ENCODE measurements around the gene DGKG. TPM values are rescaled to one million over a fixed set of nuclear protein-coding genes. Genes with fewer than 3 reads are reported as not detected.

DGKG gene
- total and polyA plus RNA-seq, 2 of the 8 experiments (the other 6 are each of a cell fraction or from before 2014, with no cell fraction given) = 0.30 to 0.48 TPM

GRCh38 chr3:186316666-186317260 is 45.3 kb downstream of the DGKG start:
- FAIRE-seq = no peak
- no peak overlapping the region for H3K23ac ChIP-seq (ENCODE audit: insufficient read length)

More at GRCh38 chr3:186316666-186317260, 45.3 kb downstream of the DGKG start:
- Histone ChIP-seq H3K9ac (replicated peaks in 1 of 4; ENCODE audit: extremely low read depth in 1 of 4, low read depth in 3 of 4, low read length in 3 of 4) (no peak overlapping the region), H3K4me1 (replicated peaks in 1 of 4; ENCODE audit: control insufficient read depth in 3 of 4, insufficient read depth in 4 of 4, low read length in 3 of 4) (0 out of 7 replicates have a peak, but pooled peaks cover 0 to 3% (median 0%) of the 10 kb centered on the region in 4 experiments), H3K9me3 (ENCODE audit: insufficient read depth in 2 of 2, low read depth in 1 of 2, low read length in 1 of 2) (no peaks in the 10 kb centered on the region), H4K8ac (ENCODE audit: extremely low read depth, insufficient read depth, low read length) (no peak overlapping the region), H2BK12ac (ENCODE audit: low read depth, low read length) (no peak overlapping the region), H3K18ac (ENCODE audit: extremely low read depth, low read length) (no peak overlapping the region), H2AFZ (ENCODE audit: low read length) (no peak overlapping the region), H2BK120ac (replicated peaks; ENCODE audit: low read depth, low read length) (no peak overlapping the region), H3K27ac (ENCODE audit: low read depth, low read length) (no peak overlapping the region), H3K4me2 (ENCODE audit: insufficient read depth in 1 of 2, low read depth in 2 of 2, low read length in 2 of 2) (no peak overlapping the region), H2BK5ac (ENCODE audit: low read depth, low read length) (no peak overlapping the region), H2BK15ac (ENCODE audit: low read length) (no peak overlapping the region), H3K4ac (replicated peaks; ENCODE audit: insufficient read length, low read depth, low read length) (no peak overlapping the region), H3K23me2 (ENCODE audit: low read depth, low read length) (no peaks in the 10 kb centered on the region), H3K79me2 (ENCODE audit: control insufficient read depth in 1 of 2, insufficient read depth in 2 of 2, low read length in 2 of 2) (no peaks in the 10 kb centered on the region), H4K91ac (replicated peaks; ENCODE audit: insufficient read length, low read length) (no peak overlapping the region), H3K27me3 (replicated peaks in 1 of 4; ENCODE audit: control insufficient read depth in 3 of 4, extremely low read depth in 1 of 4, insufficient read depth in 3 of 4, low read length in 3 of 4) (no peaks in the 10 kb centered on the region), H4K20me1 (replicated peaks in 1 of 2; ENCODE audit: control insufficient read depth in 1 of 2, insufficient read depth in 2 of 2, low read length in 2 of 2) (no peaks in the 10 kb centered on the region), H4K5ac (ENCODE audit: insufficient read length, low read depth, low read length) (no peak overlapping the region), H3K36me3 (ENCODE audit: control insufficient read depth in 2 of 4, insufficient read depth in 4 of 4, low read length in 3 of 4) (no peaks in the 10 kb centered on the region), H3K14ac (ENCODE audit: insufficient read length) (no peak overlapping the region), H2BK20ac (ENCODE audit: low read length) (no peak overlapping the region), H3K79me1 (ENCODE audit: low read depth, low read length) (no peaks in the 10 kb centered on the region), H2AK5ac (ENCODE audit: low read depth, low read length) (no peak overlapping the region), H3K4me3 (ENCODE audit: extremely low read depth in 1 of 4, insufficient read depth in 2 of 4, low read depth in 3 of 4, low read length in 4 of 4) (no peak overlapping the region), H3K56ac (replicated peaks; ENCODE audit: insufficient read length, low read depth, low read length) (no peak overlapping the region)
- ChIA-PET CTCF (ENCODE audit: partially characterized antibody) (interaction anchor here (0.6 to 1.2 kb wide), 3 partner anchors 212 to 903 kb away, joined by 3 read pairs; no protein-coding TSS in a partner anchor), POLR2A (ENCODE audit: partially characterized antibody) (no interaction called here)
- 85% methylated on average over 9 of the region's 9 CpGs; no CpG with 5 or more reads in 1 of the 2 experiments for WGBS, 2 experiments (ENCODE audit: extremely low coverage in 1 of 2, insufficient coverage in 1 of 2, insufficient read length in 1 of 2, insufficient replicate concordance in 2 of 2, low coverage in 1 of 2, low lambda C conversion rate in 2 of 2, missing lambda C conversion rate in 1 of 2)
- DNase-seq (ENCODE audit: low read depth in 1 of 2, low spot score in 2 of 2) = no peak
- TF ChIP-seq SP4 (IDR thresholded peaks at IDR 0.05; ENCODE audit: low read length) (no peak), MAX (IDR thresholded peaks at IDR 0.05) (no peak), SRF (IDR thresholded peaks at IDR 0.05; ENCODE audit: low read depth, low read length) (no peak), JUND (IDR thresholded peaks at IDR 0.05; ENCODE audit: low read length) (no peak)
